ENCODE measurements around the gene SLC44A1.

SLC44A1 gene

DNA sequence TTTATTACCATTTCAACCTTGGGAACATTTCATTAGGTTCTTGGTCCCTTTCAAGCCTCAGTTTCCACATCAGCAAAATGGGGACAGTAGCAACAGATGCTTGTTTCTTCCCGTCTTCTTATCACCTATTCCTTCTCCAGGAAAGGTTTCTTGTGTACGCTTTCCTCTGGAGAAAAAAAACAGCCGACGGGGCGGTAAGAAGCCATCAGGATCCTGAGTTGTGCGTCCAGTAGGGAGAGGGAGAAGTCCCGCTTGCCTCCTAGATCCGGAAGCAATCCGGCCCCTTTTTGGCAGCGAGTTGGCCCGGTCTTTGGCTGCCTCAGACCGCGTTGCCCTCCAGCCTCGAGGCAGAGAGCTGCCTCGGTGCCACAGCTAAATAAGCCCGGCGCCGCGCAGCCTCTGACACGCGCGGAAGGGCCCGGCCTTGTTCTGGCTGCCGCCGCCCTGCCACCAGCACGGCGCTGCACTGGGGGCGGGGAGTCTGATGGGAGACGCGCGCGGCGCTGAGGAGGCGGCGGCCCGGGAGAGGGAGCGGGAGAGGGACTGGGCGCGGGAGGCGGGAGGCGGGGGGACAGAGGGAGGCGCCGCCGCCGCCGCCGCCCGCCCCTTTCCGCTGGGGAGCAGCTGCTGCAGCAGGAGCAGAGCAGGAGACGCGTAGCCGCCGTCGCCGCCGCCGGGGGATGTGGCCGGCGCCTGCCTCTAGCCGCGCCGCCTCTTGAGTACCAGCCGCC, at the start of gene SLC44A1:
Gene SLC44A1, plus strand, starts transcription at position 649 of the 731 bp plus-strand sequence. CDS start 218 bp downstream, outside the sequence.
- DNase-seq (ENCODE audit: low read depth) = peak; percentile 93

DNA sequence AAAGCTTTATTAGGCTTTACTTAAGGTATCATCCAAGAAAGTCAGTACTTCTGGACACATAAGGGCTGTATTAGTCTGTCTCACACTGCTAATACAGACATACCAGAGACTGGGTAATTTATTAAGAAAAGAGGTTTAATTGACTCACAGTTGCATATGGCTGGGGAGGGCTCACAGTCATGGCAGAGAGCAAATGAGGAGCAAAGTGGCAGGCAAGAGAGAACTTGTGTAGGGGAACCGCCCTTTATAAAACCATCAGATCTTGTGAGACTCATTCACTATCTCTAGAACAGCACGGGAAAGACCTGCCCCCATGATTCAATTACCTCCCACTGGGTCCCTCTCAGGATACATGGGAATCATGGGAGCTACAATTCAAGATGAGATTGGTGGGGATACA, 49.2 kb upstream of the SLC44A1 start:
- no peak for DNase-seq (ENCODE audit: low read depth)

DNA sequence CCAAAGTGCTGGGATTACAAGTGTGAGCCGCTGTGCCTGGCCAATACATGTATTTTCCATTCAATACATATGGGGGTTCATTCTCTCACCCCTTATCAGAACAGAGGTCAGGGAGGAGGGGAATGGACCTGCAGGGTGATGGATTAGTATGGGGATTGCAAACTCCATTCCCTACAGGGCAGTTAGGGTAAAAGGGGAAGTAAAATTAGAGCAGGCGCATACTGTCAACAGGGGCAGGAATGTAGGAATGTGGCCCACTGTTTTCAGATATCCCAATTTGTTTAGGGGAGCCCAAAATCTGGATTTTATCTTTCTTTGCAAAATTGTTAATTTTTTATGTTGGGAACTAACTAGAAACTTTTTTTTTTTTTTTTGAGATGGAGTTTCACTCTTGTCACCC, 46.4 kb upstream of the SLC44A1 start:
- DNase-seq (ENCODE audit: low read depth) = no peak

DNA sequence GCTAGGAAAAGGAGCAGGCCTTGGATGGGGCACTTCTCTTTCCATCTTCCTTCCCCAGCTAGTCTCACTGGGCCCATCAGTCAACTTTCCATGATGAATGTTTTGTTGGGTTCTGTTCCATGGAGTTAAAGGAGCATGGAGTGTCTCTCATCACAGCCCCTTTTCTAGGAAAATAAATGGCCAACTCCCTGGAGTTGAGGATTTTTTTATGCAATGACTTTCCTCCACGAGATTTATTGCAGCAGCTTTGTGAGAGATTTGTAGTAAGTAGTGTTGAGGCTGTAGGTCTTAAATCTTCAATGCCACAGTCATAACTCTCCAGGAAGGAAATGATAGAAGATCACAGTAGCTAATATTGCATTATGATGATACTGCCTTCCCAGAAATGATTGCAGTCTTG, 45.6 kb upstream of the SLC44A1 start:
- no peak for DNase-seq (ENCODE audit: low read depth)

DNA sequence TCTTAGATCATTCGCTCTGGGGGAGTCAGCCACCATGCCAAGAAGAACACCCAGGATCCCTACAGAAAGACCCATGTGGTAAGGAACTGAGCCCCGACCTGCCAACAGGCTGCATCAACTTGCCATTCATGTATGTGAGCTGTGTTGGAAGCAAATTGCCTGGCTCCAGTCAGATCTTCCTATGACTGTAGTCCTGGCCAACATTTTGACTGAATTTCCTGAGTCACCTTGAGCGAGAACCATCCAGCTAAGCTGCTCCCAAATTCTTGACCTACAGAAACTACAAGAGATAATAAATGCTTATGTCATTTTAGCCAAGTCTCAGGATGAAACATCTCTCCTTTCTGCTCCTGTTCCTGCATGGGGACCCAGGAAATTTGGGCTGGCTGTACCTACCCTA, 40.0 kb upstream of the SLC44A1 start:
- DNase-seq (ENCODE audit: low read depth) = no peak

DNA sequence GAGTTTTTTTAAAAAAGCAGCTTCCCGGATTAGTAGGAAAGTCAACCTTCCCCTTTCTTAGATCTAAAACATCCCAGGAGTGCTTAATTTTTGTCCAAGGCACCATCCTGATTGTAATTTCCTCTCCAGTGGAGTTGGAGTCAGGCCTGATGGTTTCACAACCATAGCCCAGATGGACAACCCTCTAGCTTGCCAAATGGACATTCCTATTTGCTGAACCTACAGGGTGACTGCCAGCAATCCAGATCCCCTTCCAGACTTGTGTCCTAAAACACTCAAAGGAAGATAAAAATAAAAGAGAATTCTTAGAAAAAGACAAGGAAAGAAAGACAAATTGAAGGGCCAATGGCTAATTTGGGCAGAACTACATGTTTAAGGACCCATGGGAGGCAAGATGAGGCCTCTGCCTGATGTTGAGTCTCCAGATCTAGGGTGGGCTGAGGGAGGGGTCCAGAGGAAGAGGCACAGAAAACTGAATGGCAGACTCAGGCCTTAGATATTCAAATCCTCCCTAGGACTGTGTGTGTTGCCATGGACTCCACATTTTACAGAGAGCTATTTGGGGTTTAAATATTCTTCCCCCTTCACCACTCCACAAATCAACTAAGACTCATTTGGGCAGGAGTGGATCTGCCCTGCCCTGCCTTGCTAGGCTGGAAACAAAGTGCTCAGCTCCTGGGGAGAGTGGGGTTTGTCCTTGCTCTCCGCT, 38.5 kb upstream of the SLC44A1 start:
- DNase-seq (ENCODE audit: low read depth) = no peak

DNA sequence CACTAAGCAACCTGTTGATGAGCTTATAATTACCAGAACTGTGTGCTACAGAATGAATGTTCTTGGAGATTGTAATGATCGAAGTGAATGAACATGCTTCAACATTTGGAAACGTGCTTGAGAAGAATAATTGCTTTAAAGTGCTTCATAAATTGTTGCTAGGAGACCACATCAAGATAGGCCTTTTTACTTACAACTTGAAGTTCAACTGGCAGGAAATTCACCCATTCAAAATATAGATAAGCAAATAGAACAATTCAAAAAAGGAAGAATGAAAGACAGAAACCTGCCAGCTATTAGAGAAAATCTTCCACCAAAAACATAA, 38.0 kb upstream of the SLC44A1 start:
- no peak for DNase-seq (ENCODE audit: low read depth)

DNA sequence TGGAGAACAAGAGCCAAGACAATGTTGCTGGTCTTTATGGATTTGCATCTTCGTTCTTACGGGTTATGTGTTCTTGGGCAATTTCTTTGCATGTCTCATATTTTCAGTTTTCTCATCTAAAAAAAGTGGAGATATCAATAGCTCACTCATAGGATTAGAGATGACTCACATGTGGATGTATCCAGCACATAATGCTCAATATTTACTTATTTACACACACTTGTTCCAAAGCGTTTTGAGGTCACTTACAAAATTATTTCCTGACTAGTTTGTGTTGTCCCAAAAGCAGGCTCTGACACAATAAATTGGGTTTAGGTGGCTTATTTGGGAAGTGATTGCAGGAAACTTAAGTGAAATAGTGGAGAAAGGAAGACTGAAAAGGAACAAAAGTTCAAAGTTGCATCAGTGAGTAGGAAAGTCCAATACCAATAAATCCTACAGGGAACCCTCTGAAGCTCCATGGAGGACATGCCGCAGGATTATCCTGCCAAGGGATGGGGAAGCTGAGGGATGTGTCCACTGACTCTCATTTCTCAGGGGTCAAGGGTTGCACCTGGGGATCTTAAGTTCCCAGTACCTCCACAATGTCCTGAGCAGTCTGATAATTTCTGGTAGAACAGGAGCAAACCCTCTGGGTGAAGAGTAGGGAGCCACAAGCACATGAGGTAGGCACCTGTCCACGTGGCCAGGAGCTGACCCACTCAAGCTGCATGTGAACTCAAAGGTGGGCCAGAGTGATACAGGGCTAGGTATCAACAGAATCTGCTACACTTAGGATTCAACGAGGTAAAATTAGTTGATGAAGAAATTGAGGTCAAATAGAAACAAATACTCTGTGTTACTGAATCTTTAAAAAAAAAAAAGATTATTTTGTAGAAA, 37.4 kb upstream of the SLC44A1 start:
- DNase-seq (ENCODE audit: low read depth) = no peak

DNA sequence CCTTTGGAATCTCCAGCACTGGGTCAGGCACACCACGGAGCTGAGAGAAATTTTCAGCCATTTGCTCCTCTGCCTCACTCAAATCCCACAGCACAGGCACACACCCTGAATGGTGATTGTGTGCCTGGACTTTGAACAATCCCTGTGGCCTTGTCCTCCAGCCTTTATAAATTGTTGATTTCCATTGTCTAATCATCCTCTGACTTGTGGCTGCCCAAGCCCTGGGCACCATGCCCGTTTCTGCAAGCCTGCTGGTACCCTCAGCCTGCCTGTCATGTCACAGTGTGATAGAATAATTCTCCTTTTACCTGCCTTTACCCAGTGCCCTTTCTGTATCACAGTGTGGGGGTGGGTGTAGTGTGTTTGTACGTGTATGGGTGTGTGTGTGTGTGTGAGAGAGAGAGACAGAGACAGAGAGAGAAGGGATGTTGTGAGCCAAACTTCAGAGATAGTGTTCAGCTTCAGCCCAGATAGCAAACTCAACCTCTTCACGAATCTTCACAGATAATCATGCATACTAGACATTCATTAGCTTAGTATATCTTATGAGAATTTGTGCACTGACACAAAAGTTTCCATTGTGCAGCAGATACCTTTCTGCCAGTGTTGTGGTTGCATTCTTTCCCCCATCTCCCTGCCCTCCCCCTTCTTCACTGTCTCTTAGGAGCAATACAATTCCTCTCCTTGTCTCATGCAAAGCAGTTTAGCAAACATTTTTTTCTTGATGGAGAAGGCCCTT, 27.8 kb upstream of the SLC44A1 start:
- DNase-seq (ENCODE audit: low read depth) = no peak

DNA sequence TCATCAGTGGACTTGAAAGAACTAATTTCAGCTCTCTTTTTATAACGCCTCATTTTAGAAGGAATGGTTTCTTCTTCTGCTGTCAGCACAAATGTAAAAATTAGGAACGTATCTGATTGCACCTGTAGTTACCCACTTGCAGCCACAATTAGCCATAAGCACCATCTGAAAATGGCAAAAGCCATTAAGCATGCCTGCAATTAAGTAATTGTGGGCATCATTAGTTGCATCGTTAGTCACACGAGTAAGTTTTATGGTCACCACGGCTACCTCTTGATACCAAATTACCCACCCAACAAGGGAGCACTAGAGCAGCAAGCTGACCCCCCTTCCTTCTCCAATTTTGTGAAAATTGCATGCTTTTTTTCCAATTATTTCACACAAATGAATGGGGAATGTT, 25.8 kb upstream of the SLC44A1 start:
- DNase-seq (ENCODE audit: low read depth) = no peak

DNA sequence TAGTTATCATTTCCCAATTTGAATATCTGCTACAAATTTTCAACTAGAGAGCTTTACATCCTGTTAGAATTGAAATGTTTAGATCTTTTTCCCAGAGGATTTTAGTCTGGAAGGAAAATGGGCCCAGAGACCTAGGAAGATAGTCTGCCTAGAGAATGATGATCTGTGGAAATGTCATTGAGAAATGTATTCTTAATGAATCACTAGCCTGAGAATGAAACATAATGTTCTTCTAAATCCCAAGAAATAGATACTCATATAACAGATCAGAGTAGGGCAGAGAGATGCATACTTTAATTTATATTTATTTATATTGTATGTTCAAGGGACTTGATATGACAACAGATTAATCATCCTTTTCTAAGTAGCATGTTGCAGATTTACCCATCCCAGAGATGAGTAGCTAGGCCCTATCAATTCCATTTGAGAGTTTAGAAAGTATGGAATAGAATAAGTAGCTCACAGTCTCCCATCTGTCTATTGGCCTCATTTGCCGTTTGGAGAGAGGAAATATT, 25.1 kb upstream of the SLC44A1 start:
- DNase-seq (ENCODE audit: low read depth) = no peak

DNA sequence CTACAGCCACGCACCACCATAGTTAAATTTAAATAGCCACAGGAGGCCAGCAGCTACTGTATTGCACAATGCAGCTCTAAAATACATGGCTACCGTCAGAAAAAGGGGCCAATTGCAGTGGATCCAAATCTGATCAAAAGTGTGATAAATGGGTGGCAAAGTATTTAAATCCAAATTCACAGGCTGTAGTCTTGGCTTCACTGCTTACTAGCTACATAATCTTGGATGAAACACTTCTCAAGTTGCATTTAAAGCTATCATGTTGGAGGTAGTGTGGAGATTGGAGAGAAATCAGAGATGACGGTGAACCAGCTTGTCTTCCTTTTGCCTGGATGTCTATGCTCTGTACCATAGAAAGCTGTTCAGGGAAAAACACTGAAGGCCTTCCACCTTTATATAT, 24.0 kb upstream of the SLC44A1 start:
- no peak for DNase-seq (ENCODE audit: low read depth)

DNA sequence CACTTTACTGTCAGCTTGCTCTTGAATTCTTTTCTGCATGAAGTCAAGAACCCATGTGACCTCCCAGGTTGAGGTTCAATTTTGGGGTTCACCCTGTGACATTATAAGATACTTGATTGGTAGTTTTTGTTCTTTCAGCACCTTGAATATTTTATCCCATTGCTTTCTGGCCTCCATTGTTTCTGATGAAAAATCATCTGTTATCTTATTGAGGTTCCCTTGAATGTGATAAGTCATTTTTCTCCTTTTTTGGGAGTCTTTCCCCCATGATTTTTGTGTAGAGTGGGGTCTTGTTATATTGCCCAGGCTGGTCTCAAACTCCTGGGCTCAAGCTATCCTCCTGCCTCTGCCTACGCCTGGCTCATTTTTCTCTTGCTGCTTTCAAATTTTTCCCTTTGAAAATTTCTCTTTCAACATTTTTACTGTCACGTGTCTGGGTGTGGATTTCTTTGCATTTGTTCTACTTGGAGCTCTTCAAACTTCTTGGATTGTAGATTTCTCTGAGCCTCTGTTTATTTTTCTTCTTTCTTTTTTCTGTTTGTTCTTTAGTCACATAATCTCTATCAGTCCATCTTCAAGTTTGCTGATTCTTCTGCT, 20.8 kb upstream of the SLC44A1 start:
- no peak for DNase-seq (ENCODE audit: low read depth)

DNA sequence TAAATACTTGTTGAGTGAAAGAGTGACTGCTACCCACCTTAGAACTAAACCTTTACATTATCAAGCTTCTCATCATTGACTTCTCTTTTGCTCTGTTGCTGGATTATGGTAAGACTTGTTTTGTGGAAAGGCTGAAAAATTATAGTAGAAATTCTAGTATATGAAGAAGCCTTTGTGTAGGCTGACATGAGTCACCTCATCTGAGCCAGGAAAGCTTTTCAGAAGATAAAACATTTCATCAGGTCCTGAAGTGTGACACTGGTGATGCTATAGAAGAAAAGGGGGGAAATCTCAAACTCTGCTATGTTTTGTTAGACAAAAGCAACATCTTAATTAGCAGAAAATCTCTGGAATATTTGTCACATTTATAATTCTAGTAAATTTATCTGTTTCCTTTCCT, 18.4 kb upstream of the SLC44A1 start:
- no peak for DNase-seq (ENCODE audit: low read depth)

DNA sequence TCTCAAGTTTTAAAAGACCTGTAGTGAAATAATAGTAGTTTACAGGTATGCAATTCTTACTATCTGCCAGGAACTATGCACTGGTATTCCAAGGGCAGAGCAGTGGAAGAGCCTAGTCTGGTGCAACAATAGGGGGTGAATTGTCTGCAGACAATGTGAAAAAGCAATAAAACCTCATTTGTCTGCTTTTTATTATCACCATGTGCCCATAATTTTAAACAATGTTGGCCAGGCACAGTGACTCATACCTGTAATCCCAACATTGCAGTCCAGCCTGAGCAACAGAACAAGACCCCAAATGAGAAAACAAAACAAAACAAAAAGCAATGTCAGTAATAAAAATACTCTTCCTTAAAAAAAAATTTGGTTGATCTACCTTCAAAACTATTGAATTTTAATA, 12.2 kb upstream of the SLC44A1 start:
- no peak for DNase-seq (ENCODE audit: low read depth)

DNA sequence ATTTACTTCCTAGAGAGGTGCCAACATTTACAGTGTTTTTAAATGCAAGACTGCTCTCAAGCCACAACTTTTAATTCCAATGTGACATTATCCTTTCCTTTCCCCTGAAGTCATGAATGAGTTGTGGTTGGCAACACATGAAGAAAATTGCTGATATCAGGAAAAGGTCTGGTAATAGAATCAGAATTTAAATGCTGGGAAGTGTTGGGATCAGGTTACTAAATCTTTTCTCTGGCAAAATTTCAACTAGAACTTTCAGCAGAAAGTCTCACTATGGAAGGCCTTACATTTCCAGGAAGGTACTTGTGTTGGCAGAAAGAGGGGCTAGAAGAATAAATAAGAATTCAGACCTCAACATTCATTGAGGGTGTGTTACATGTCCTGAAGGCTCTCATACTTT, 10.6 kb upstream of the SLC44A1 start:
- DNase-seq (ENCODE audit: low read depth) = no peak

DNA sequence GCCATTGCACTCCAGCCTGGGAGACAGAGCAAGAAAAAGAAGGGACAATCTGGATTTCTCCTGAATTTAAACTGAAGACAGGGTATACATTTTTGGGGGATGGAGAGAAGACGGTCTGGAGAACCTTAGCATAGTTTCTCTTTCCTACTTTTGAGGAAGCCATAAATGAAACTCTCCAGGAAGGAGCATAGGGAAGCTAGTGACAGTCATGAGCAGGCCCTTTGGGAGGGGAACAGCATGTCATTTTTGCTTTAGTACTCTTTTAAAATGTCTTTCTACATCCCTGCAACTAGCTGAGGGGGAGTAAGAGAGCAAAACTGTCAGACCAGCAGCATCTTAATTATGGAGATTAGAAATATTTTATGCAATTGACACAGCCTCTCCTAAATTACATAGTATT, 8.2 kb upstream of the SLC44A1 start:
- DNase-seq (ENCODE audit: low read depth) = no peak

DNA sequence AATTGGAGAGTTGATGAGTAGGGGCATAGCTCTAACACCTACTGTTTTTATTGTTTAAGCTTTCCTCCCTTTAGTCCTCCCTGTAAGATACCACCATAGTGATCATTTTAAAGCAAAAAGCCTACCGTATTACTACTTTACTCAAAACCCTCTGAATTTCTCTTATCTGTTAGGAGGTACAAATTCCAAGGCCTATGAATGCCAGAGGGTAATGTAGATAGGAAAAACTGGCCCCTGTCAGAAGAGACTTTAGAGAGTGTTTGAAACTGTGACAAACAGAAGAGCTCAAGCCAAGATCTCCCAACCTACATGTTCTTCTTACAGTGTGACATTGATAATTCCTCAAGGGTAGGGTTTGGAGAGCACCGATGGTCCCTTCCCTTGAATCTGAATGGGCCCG, 7.2 kb upstream of the SLC44A1 start:
- no peak for DNase-seq (ENCODE audit: low read depth)

DNA sequence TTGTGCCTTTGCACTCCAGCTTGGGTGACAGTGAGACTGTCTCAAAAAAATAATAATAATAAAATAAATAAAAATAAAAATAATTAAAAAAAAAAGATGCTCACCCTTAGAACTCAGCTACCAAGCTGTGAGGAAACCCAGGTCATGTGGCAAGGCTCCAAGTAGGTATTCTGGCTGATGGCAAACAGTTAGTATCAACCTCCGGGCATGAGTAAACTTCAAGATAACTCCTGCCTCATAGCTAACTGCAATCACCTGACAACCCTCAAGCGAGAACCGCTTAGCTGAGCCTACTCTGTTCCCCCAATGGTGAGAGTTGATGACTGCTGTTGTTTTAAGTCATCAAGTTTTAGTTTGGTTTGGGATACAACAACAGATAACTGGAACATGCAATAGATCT, 6.1 kb upstream of the SLC44A1 start:
- DNase-seq (ENCODE audit: low read depth) = no peak

DNA sequence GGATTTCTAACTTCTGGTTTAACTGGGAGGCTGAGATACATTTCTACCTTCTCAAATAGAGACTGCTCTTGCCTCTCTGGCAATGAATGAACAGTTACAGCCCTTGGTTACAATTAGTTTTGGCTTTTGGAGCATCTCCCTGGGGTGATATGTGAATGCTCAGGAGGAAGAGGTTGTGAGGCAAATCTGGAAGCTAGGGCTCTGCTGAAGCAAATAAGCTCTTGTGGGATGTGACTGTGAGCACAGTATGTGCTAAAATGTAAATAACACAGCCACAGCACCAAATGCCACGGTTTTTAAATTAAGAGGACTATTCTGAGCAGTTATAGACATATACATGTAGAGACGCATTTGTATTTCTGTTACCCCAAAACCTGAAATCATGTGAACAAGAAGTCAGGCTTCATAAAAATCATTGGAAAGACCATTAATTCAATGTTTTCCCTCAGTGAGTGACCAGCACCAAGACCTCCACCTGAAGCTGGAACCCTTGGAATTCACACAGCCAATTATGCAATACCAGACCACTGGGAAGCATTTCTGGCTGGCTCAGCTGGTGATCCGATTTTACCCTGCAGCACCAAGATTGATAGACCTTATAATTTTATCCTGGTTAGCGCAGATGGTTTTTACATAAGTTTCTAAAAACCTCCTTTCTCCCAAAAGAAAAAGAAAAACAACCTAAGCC, 3.0 kb upstream of the SLC44A1 start:
- DNase-seq (ENCODE audit: low read depth) = no peak

DNA sequence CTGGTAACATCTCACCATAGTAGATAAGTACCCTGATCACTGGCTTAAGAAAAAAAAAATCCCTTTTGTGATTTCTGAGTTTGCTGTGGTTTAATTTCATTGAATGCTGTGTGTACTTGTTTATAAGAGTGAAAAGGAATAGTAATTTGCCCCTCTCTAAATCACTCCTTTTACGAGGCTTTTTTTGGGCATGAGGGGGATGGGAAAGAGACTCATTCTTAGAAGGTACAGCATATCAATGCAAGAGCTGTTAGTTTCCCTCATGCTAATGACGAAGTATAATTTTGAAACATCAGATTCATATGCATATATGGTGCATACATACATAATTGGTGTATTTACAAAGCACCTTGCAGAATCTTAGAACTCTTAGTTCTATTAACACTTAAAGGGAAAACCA, 2.4 kb upstream of the SLC44A1 start:
- DNase-seq (ENCODE audit: low read depth) = no peak

All from activated T-cell treated with anti-CD3 and anti-CD28 coated beads for 48 hours (primary cell).